ENCODE data around the gene SAA2.

Gene SAA2

GRCh38 chr11:18248561-18248960 is at the start of gene SAA2:
TSS of gene SAA2 (minus strand) at chr11:18248668. CDS start at chr11:18248011, 657 bp downstream.
- H3K9me3 ChIP-seq (ENCODE audit: severe bottlenecking): no peaks in the 10 kb centered on the region
- ATAC-seq (ENCODE audit: low read depth): no peak
- no peaks in the 10 kb centered on the region for H3K36me3 ChIP-seq (ENCODE audit: low read depth)
- H3K4me3 ChIP-seq (ENCODE audit: severe bottlenecking): no peak within 1 kb of the TSS
- no peak for DNase-seq (ENCODE audit: low spot score)
- peaks cover 3% of the 10 kb centered on the region for H3K4me1 ChIP-seq (ENCODE audit: insufficient read depth, poor library complexity, severe bottlenecking)
- H3K27me3 ChIP-seq (ENCODE audit: insufficient read depth, poor library complexity, severe bottlenecking): no peaks in the 10 kb centered on the region
- TF ChIP-seq CTCF (IDR thresholded peaks at IDR 0.05; ENCODE audit: poor library complexity, severe bottlenecking): no peak
- H3K27ac ChIP-seq (ENCODE audit: poor library complexity, severe bottlenecking): no peak within 1 kb of the TSS

- Histone ChIP-seq H3K36me3 (ENCODE audit: low read depth) (peaks cover 76% of the 10 kb centered on the region), H3K4me1 (ENCODE audit: insufficient read depth, poor library complexity, severe bottlenecking) (no peaks in the 10 kb centered on the region), H3K27ac (ENCODE audit: poor library complexity, severe bottlenecking) (no peak overlapping the region), H3K9me3 (ENCODE audit: severe bottlenecking) (no peaks in the 10 kb centered on the region), H3K4me3 (ENCODE audit: severe bottlenecking) (no peak overlapping the region), H3K27me3 (ENCODE audit: insufficient read depth, poor library complexity, severe bottlenecking) (no peaks in the 10 kb centered on the region)
- DNase-seq (ENCODE audit: low spot score) (no peak), ATAC-seq (ENCODE audit: low read depth) (no peak)
- TF ChIP-seq CTCF (IDR thresholded peaks at IDR 0.05; ENCODE audit: poor library complexity, severe bottlenecking): no peak
These were observed 46.8 kb upstream of the SAA2 start for GRCh38 chr11:18295316-18295715.

- no peak for TF ChIP-seq CTCF (IDR thresholded peaks at IDR 0.05; ENCODE audit: poor library complexity, severe bottlenecking)
- no peak for ATAC-seq (ENCODE audit: low read depth)
- Histone ChIP-seq H3K27ac (ENCODE audit: poor library complexity, severe bottlenecking) (no peak overlapping the region), H3K36me3 (ENCODE audit: low read depth) (peaks cover 76% of the 10 kb centered on the region), H3K4me3 (ENCODE audit: severe bottlenecking) (no peak overlapping the region), H3K27me3 (ENCODE audit: insufficient read depth, poor library complexity, severe bottlenecking) (no peaks in the 10 kb centered on the region), H3K4me1 (ENCODE audit: insufficient read depth, poor library complexity, severe bottlenecking) (no peaks in the 10 kb centered on the region), H3K9me3 (ENCODE audit: severe bottlenecking) (no peaks in the 10 kb centered on the region)
- no peak for DNase-seq (ENCODE audit: low spot score)
These were observed 46.4 kb upstream of the SAA2 start for GRCh38 chr11:18294862-18295261.

- DNase-seq (ENCODE audit: low spot score): no peak
- no peaks in the 10 kb centered on the region for H3K27me3 ChIP-seq (ENCODE audit: insufficient read depth, poor library complexity, severe bottlenecking)
- no peaks in the 10 kb centered on the region for H3K9me3 ChIP-seq (ENCODE audit: severe bottlenecking)
- H3K4me1 ChIP-seq (ENCODE audit: insufficient read depth, poor library complexity, severe bottlenecking): no peaks in the 10 kb centered on the region
- ATAC-seq (ENCODE audit: low read depth): no peak
- H3K36me3 ChIP-seq (ENCODE audit: low read depth): peaks cover 76% of the 10 kb centered on the region
- no peak for TF ChIP-seq CTCF (IDR thresholded peaks at IDR 0.05; ENCODE audit: poor library complexity, severe bottlenecking)
- no peak overlapping the region for H3K4me3 ChIP-seq (ENCODE audit: severe bottlenecking)
- H3K27ac ChIP-seq (ENCODE audit: poor library complexity, severe bottlenecking): no peak overlapping the region
These were observed 40.4 kb upstream of the SAA2 start for GRCh38 chr11:18288911-18289310.

DNA sequence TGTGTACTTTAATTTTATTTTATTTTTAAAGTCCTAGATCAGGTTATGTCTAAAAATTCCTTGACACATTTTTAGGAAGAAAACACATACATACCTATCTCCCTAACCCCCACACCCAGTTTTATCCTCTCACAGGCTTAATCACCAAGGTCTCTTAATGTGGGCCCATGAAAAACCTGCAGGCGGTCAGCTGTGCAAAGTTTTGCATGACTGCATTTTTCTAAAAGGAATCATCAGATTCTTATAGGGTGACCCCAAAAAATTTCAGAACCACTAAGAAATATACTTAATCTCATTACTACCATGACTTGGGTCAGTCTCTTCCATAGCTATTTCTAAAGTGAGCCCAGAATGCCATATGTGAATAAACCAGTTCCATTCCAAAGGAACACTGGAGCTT is 37.4 kb upstream of the SAA2 start:
- Histone ChIP-seq H3K27me3 (ENCODE audit: insufficient read depth, poor library complexity, severe bottlenecking) (no peaks in the 10 kb centered on the region), H3K4me3 (ENCODE audit: severe bottlenecking) (no peak overlapping the region), H3K27ac (ENCODE audit: poor library complexity, severe bottlenecking) (no peak overlapping the region), H3K4me1 (ENCODE audit: insufficient read depth, poor library complexity, severe bottlenecking) (no peaks in the 10 kb centered on the region), H3K36me3 (ENCODE audit: low read depth) (peaks cover 74% of the 10 kb centered on the region), H3K9me3 (ENCODE audit: severe bottlenecking) (no peaks in the 10 kb centered on the region)
- no peak for TF ChIP-seq CTCF (IDR thresholded peaks at IDR 0.05; ENCODE audit: poor library complexity, severe bottlenecking)
- DNase-seq (ENCODE audit: low spot score) (no peak), ATAC-seq (ENCODE audit: low read depth) (no peak)

Data from RWPE2 (cell line).